Fibroblast of skin of left quadriceps (primary cell): ENCODE results near the gene RBKS.

ENCODE experiments used
- DNase-seq, 2 experiments: peaks; one replicate each; pipeline ENCODE4 v3.0.0-alpha.2; 2013; ENCODE audit warnings: low read depth in 2 of 2

The RBKS gene

GRCh38 chr2:27890146-27890923 lies at the start of gene RBKS, which contains the start of gene BABAM2:
Gene RBKS, minus strand, starts transcription at chr2:27890387. Its CDS starts 42 bp downstream, at chr2:27890345.
Gene BABAM2, plus strand, starts transcription at chr2:27890729. Its CDS starts 3,828 bp downstream, at chr2:27894557.
- DNase-seq, result peak; percentile 75 to 76

- no peak for DNase-seq
Measured at GRCh38 chr2:27935026-27935425, 44.8 kb upstream of the RBKS start.

DNA sequence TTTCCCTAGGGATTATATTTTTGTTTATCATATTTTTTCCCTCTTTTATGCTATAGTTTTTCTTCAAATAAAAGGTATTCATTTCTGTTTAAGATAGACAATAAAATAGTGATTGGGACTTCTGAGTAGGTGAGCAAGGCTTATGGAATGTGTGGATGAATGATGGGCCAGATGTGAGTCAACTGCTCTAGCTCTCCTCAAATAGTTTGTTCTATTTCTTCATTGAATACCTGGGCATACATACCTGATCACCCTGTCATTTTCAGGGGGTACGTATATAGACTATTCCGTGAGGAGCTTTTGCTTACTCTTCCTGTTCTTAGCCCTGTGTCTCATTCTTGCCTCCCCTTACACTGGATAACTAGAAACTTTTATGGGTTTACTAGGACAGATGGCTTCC lies 42.2 kb upstream of the RBKS start:
- DNase-seq, result peak in 1 of 2 experiments; percentile 13

DNA sequence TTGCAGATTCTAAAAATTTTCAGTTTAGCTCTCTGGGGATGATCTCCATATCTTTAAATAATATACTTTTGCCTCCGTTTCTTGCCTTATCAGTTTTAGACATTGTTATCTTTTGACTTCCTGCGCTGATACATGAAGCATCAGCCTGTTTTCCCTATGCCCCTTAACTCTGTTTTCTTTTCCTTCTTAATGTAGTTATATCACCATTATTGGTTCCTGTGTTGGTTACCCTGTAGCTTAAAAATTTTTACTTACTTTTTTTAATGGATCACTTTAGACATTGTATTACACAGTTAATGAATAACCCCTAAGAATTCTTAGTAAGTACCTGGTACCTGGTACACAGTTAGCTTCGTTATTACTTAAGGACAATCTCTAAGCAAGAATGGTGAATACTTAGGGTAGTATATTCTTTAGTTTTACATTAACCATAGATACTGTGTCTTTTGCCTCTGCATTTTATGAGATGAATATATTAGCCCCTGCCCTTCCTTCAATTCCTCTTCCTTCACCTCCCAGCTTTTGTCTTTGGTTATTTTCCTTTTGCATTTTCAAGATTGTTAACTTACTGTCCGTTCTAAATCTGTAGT lies 41.3 kb upstream of the RBKS start:
- DNase-seq, result no peak

DNA sequence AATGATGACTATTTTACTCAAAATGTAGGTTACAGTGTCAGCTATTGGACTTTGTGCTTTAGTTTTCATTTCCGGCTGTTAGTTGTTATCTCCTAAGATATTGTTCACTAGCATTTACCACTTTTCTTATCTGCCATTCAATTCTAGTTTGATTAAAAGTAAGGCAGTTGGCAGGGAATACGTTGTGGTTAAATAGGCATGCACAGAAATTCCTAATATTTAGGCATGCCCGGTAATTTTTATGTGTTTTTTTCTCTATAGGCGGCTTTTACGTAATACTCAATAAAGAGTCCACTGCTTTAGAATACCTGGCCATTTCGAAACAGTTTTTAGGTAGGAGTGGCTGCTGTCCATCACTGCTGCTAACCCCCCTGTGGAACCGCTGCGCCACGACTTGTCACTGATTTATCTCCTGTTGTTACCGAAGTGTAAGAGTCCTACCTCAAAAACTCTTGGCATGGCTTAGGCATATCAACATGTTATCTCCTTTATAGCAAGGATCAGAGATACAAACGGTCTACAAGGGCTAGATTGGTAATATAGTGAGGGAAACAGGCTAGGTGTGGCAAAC lies 39.8 kb upstream of the RBKS start:
- no peak for DNase-seq

- no peak for DNase-seq
Measured at GRCh38 chr2:27925766-27926472, 35.7 kb upstream of the RBKS start.

DNA sequence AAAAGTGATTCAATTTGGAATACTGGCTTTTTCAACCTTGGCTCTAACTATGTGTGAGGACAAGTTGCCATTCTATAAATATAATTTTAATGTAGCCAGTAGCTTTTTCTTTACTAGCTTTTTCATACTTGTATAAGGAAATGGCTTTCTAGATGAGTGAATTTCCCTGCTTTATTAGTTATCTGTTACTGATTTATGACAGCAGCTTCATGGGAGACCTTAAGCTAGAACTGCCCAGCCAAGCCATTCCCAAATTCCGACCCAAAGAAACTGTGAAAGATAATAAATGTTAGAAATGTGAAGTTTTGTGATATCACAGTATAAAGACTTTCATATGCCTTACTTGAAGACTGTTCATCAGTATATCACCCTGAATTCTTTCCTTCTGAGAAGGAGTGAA lies 32.7 kb upstream of the RBKS start:
- no peak for DNase-seq

GRCh38 chr2:27921880-27922547 lies 31.8 kb upstream of the RBKS start:
- DNase-seq, result no peak

DNA sequence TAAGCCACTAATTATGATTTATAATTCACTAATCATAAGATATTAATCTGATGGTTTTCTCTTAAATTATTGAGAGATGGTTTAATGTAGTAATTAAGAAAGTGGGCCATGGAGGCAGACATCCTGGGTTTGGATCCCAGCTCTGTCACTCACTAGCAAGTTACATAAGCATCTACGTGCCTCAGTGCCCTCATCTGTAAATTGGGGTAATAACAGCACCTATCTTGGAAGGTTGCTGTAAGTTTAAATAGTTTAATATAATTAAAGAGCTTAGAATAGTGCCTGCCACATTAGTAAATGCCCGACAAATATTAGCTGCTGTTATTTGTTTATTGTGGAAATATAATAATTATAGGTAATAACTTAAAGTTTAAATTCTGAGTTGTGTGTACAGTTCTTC lies 31.2 kb upstream of the RBKS start:
- no peak for DNase-seq

DNA sequence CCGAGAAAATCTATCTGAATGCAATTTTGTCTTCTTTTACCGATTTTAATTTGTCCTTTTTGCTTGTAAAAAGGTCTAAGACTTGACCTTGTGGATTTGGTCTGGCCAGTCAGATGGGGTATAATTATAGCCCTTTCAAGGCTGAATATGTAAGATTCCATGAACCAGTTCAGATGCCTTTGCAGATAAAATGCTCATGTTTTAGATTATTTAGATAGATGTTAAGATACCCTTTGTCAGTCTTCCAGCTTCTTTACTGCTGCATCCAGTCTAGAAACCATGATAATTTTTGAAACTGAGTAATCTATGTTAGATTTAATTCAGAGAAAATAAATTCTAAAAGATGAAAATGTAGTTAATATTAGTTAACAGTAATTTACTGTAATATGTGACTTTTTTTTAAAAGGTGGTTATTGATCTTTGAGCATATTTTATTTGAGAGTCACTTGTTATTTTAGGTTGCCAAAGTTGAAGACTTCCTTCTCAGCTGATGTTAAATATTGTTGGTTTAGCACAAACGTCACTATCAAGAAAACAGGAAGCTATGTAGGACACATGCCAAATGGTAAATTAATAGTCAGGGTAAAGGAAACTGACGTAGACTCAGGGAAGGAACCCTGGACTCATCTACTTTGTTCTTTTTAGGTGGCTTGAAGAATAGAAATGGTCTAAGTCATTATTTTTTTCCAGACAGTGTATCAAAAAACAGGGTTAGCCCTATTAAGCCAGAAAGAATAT lies 30.1 kb upstream of the RBKS start:
- no peak for DNase-seq

DNA sequence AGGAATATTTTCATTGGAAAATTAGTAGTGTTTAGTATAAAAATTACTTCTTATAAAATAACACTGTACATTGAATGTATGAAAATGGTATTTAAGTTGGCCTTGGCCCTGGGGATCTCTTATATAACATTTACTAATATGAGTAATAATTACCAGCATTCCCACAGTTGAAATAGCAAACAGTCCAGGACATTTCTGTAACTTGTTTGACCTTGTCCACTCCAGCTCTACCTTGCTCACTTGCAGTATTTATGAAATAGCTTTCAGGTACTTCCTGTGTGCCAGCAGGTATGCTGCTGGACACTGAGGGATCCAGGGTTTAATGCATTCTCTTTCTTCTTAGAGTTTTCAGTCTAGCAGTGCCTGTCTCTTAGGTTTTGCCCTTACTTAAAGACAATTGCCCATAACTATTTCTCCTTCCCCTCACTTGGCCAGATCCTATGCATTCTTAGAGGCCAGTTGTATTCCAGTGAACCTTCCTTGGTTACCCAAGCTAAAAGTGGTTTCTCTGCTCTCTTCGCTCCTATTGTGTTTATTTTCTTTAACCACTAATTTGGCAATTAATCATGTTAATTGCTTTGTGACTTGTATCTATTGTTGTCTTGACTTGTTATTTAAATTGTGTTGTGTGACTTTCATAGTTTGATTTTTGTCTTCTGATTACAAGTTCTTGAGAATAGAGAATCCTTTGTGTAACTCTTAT lies 26.3 kb upstream of the RBKS start:
- DNase-seq, result no peak

DNA sequence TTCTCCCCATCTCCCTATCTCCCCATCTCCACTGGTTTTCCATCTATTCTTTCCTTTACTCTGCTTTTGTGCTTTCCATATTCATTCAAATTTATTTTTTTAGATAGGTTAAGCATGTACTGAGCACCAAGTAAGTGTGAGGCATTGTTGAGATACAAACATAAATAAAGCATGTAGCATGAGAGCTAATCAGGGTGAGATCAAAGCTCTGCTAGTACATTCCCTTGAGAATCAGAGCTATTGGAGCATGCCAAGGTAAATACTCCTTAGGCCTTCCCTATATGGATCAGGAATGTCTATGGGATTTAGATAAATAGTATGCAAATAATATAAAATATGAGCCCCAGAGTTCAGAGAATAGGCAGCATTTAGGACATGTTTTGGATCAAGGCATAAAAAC lies 25.7 kb upstream of the RBKS start:
- DNase-seq, result no peak

DNA sequence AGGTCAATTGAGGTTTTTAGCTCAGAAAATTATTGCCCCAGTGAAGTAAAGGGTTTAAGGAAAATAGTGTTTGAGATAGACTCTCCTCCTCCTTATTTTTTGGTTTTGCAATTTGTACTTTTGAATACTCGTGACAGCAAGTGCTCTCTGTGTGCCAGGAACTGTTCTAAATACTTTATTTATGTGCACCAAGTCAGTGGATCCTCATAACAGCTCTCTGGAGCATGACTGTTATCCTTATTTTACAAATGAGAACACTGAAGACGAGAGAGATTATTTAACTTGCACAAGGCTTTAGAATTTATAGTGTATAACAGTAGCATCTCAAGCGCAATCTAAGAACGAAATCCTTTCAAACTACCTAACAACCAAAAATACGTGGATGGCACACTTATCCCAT lies 25.0 kb upstream of the RBKS start:
- DNase-seq, result no peak

- no peak for DNase-seq
Measured at GRCh38 chr2:27914805-27915175, 24.6 kb upstream of the RBKS start.

- DNase-seq, result peak; percentile 42 to 46
Measured at GRCh38 chr2:27914041-27914804, 24.0 kb upstream of the RBKS start.

DNA sequence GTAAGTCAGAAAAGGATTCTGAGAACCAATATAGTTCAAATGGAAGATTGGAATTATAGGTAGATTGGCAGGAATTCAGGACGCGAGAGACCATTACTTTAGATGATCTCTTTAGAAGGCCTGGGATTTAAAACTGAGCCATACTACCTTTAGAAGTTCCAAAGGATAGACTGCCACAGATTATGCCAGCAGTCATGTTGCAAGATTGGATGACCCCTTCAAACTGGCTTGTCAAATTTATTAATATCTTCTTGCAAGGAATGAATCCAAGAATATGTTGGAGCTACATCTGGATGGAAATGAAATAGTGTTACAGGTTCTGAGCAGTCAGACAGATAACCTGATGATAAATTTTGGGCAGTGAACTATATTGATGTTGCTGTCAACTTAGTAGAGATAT lies 22.3 kb upstream of the RBKS start:
- DNase-seq, result no peak

- no peak for DNase-seq
Measured at GRCh38 chr2:27911458-27912210, 21.4 kb upstream of the RBKS start.

DNA sequence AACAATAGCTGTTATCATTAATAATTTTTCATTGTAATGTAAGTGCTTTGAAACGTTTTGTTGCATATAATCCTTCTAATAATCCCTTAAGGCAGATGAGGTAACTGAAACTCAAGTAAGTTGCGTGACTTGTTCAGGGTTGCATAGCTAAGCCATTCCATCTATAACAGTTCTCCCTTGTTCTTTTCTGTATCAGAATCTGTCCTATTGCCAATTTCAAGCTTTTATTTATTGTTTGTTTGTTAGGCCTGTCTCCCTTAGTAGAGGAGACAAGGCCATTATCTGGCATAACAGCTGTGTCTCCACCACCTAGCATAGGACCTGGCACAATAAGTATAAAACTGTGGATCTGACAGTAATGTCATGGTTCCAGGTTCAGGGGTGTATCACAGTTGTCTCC lies 19.7 kb upstream of the RBKS start:
- no peak for DNase-seq

DNA sequence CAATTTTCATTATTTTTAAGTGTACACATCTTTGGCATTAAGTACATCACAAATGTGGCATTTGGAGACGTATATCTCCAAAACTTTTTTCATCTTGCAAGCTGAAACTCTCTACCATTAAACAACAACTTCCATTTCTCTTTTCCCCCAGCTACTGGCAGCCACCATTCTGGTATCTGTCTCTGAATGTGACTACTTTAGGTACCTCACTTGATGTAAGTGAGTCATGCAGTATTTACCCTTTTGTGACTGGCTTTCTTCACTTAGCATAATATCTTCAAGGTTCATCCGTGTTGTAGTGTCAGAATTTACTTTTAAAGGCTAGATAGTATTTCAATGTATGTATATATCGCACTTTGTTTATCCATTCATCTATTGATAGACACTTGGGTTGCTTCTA lies 17.4 kb upstream of the RBKS start:
- no peak for DNase-seq
